IMR-90 (cell line): ENCODE data around the gene ZDHHC1.

Experiments
- BHLHE40 ChIP-seq: fragments of 150-350 bp; IDR thresholded peaks from 2 replicates; pipeline ENCODE4 v1.6.1; 2016; ENCODE audit warnings: mild to moderate bottlenecking, low read depth, low read length
- CEBPB ChIP-seq: IDR thresholded peaks from 2 replicates; pipeline ENCODE4 v1.6.1; 2012; ENCODE audit warnings: low read depth, low read length, improper control_type of control experiment
- CHD1 ChIP-seq: IDR thresholded peaks from 2 replicates; pipeline ENCODE4 v1.6.1; 2012; ENCODE audit warnings: low read depth, low read length, improper control_type of control experiment
- FOS ChIP-seq: fragments of 150-350 bp; IDR thresholded peaks from 2 replicates; pipeline ENCODE4 v1.6.1; 2016; ENCODE audit warnings: low read depth, low read length
- MAZ ChIP-seq: IDR thresholded peaks from 2 replicates; pipeline ENCODE4 v1.6.1; 2012; ENCODE audit warnings: low read depth, mild to moderate bottlenecking, low read length, improper control_type of control experiment, moderate library complexity, borderline replicate concordance
- MXI1 ChIP-seq: IDR thresholded peaks from 2 replicates; pipeline ENCODE4 v1.6.1; 2012; ENCODE audit warnings: low read depth, mild to moderate bottlenecking, low read length, moderate library complexity, borderline replicate concordance
- NFE2L2 ChIP-seq: fragments of 150-350 bp; IDR thresholded peaks from 2 replicates; pipeline ENCODE4 v1.6.1; 2016; ENCODE audit warnings: low read depth, mild to moderate bottlenecking, low read length
- POLR2A ChIP-seq: IDR thresholded peaks from 2 replicates; pipeline ENCODE4 v1.6.1; 2012; ENCODE audit warnings: mild to moderate bottlenecking, low read depth, low read length
- RCOR1 ChIP-seq: IDR thresholded peaks from 2 replicates; pipeline ENCODE4 v1.6.1; 2012; ENCODE audit warnings: mild to moderate bottlenecking, low read length, improper control_type of control experiment; ENCODE audit not compliant: insufficient replicate concordance
- RFX5 ChIP-seq: IDR thresholded peaks from 2 replicates; pipeline ENCODE4 v1.8.0; 2012; ENCODE audit warnings: low read depth, mild to moderate bottlenecking, low read length, moderate library complexity
- SMC3 ChIP-seq: fragments of 150-350 bp; IDR thresholded peaks from 2 replicates; pipeline ENCODE4 v1.6.1; 2016; ENCODE audit warnings: low read depth, mild to moderate bottlenecking, antibody characterized with exemption, low read length, moderate library complexity
- USF2 ChIP-seq: fragments of 150-350 bp; IDR thresholded peaks from 2 replicates; pipeline ENCODE4 v1.6.1; 2017; ENCODE audit warnings: mild to moderate bottlenecking, antibody characterized with exemption, low read length, low read depth
- TF ChIP-seq, protein P1 (sequence below): conservative IDR thresholded peaks from 2 replicates; pipeline ENCODE4 v1.5.1; 2012; ENCODE audit warnings: mild to moderate bottlenecking, low read depth, low read length, improper control_type of control experiment
- TF ChIP-seq, protein P2 (sequence below): fragments of 150-350 bp; IDR thresholded peaks from 2 replicates; pipeline ENCODE4 v1.6.1; 2016; ENCODE audit warnings: low read depth, mild to moderate bottlenecking, low read length, moderate library complexity, borderline replicate concordance

DNA sequence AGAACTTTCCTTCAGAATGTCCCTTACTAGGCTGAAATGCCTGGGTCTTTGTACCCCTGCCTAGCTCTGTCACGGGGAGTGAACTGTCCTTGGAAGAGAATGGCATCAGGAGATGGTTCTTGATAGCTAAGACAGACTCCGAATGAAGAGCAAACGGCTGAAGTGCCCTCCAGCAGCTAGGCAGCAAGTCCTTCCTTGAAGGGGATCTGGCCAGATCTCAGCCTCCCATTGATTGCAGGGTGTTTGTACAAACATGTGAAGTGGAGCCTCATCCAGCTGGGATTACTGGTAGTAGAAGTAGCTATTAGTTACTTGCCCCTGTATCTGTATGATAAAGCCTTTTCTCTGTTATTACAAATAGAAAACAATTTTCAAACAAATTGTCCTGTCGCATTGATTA is 58.7 kb downstream of the ZDHHC1 start:
- TF ChIP-seq, protein P1, sequence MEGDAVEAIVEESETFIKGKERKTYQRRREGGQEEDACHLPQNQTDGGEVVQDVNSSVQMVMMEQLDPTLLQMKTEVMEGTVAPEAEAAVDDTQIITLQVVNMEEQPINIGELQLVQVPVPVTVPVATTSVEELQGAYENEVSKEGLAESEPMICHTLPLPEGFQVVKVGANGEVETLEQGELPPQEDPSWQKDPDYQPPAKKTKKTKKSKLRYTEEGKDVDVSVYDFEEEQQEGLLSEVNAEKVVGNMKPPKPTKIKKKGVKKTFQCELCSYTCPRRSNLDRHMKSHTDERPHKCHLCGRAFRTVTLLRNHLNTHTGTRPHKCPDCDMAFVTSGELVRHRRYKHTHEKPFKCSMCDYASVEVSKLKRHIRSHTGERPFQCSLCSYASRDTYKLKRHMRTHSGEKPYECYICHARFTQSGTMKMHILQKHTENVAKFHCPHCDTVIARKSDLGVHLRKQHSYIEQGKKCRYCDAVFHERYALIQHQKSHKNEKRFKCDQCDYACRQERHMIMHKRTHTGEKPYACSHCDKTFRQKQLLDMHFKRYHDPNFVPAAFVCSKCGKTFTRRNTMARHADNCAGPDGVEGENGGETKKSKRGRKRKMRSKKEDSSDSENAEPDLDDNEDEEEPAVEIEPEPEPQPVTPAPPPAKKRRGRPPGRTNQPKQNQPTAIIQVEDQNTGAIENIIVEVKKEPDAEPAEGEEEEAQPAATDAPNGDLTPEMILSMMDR = no peak
- TF ChIP-seq RFX5 = no peak
- no peak for TF ChIP-seq POLR2A
- TF ChIP-seq NFE2L2 = no peak
- no peak for TF ChIP-seq FOS
- TF ChIP-seq SMC3 = no peak
- TF ChIP-seq RCOR1 = no peak
- TF ChIP-seq MAZ = no peak
- TF ChIP-seq BHLHE40 = no peak
- no peak for TF ChIP-seq MXI1
- TF ChIP-seq CEBPB = no peak
- TF ChIP-seq, protein P2, sequence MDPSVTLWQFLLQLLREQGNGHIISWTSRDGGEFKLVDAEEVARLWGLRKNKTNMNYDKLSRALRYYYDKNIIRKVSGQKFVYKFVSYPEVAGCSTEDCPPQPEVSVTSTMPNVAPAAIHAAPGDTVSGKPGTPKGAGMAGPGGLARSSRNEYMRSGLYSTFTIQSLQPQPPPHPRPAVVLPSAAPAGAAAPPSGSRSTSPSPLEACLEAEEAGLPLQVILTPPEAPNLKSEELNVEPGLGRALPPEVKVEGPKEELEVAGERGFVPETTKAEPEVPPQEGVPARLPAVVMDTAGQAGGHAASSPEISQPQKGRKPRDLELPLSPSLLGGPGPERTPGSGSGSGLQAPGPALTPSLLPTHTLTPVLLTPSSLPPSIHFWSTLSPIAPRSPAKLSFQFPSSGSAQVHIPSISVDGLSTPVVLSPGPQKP = no peak
- TF ChIP-seq CHD1 = no peak
- no peak for TF ChIP-seq USF2
